SHP77 (cell line): ENCODE measurements around the gene IL17C.

Source experiments
- DNase-seq, 2 experiments: peaks; one replicate each; lab custom pipeline; 2025; lab: John Stamatoyannopoulos, UW

Gene IL17C

GRCh38 chr16:88645455-88645854, 7.1 kb downstream of the IL17C start:
- no peak for DNase-seq

- no peak for DNase-seq
Observed at GRCh38 chr16:88645941-88646340, 7.6 kb downstream of the IL17C start.

- no peak for DNase-seq
Observed at GRCh38 chr16:88646345-88647034, 8.1 kb downstream of the IL17C start.

GRCh38 chr16:88647178-88648070, 9.1 kb downstream of the IL17C start:
- no peak for DNase-seq

GRCh38 chr16:88649195-88649923, 11.0 kb downstream of the IL17C start:
- DNase-seq, result peak; percentile 97 to 98

GRCh38 chr16:88649924-88650748, 11.8 kb downstream of the IL17C start:
- DNase-seq, result peak in 1 of 2 experiments; percentile 52

GRCh38 chr16:88650749-88651275, 12.4 kb downstream of the IL17C start, which contains the start of gene CYBA:
TSS of gene CYBA (minus strand) at chr16:88651053. CDS start at chr16:88651013, 40 bp downstream.
- peak in 1 of 2 experiments; percentile 39 for DNase-seq

- DNase-seq, result peak; percentile 17 to 63
Observed at GRCh38 chr16:88651276-88651988, 13.1 kb downstream of the IL17C start.

- DNase-seq, result no peak
Observed at GRCh38 chr16:88651989-88652761, 13.8 kb downstream of the IL17C start.

GRCh38 chr16:88652762-88653063, 14.3 kb downstream of the IL17C start:
- DNase-seq, result no peak

- no peak for DNase-seq
Observed at GRCh38 chr16:88653101-88653500, 14.7 kb downstream of the IL17C start.

GRCh38 chr16:88653596-88654362, 15.4 kb downstream of the IL17C start:
- no peak for DNase-seq

GRCh38 chr16:88654363-88655052, 16.1 kb downstream of the IL17C start:
- DNase-seq, result no peak

GRCh38 chr16:88655053-88655732, 16.8 kb downstream of the IL17C start:
- no peak for DNase-seq

GRCh38 chr16:88655733-88656281, 17.4 kb downstream of the IL17C start:
- DNase-seq, result no peak

- DNase-seq, result no peak
Observed at GRCh38 chr16:88656291-88656980, 18.1 kb downstream of the IL17C start.

GRCh38 chr16:88657371-88657770, 19.0 kb downstream of the IL17C start:
- no peak for DNase-seq
